Fibroblast of skin of left quadriceps (primary cell): Measurements from ENCODE around the gene ZNF605.
"Not testable (repeated sequence)": the region's sequence is repeated elsewhere in the genome, so short reads cannot be mapped to it uniquely, and the experiment has no call there.

Experiments used
- DNase-seq, 2 experiments: peaks; one replicate each; pipeline ENCODE4 v3.0.0-alpha.2; 2013; ENCODE audit warnings: low read depth in 2 of 2

Gene ZNF605

DNA sequence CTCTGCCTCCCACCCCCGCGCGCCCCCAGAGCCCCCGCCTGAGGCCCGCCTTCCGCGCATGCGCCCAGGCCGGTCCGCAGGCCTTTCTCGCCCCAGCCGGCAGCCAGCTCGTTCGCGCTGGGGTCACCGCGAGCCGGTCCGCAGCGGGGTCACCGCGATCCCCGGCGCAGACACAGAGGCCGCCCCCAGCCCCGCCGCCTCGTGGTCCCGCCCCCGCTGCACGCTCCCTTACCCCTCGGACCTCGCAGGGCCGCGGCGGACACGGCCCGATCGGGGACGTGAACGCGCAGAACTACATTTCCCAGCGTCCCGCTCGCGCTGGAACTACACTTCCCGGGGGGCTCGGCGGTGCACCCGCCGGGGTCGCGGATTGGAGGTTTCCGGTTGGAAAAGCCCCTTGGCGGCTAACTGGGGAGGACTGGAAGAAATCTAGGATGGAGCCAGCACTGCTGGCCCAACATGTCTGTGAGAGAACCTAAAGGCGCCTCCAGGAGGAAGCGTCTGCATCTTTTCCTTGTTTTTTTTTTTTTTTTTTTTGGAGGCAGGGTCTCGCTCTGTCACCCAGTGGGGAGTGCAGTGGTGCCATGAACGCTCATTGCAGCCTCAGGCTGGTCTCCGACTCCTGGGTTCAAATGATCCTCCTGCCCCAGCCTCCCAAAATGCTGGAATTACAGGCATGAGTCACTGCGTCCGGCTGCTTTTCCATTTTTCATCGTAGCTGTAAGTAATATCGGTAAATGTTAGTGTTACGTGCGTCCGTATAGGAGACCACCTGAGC, at the start of gene ZNF605:
Gene ZNF605 (minus strand): TSS at position 296 of the 778 bp plus-strand sequence. CDS start 10,671 bp downstream, outside the sequence.
- DNase-seq = peak; percentile 78

DNA sequence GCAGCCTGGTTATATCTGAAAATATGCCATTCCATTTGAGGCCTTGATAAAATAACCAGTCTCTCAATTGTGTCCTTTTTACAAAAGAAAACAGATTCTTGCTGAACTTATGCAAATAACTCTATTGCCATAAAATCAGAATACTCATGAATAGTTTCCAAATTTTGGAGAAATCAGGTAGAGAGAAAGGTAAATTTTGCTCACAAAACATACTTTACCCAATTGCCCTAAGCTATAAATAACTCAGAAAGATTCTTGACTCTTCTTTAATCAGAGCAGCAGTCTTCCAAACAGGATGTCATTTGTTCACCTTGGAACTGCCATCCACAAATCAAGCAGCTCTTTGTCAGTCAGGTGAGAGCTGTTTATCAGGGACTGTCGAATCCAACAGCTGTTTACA, 42.6 kb upstream of the ZNF605 start:
- no peak for DNase-seq

DNA sequence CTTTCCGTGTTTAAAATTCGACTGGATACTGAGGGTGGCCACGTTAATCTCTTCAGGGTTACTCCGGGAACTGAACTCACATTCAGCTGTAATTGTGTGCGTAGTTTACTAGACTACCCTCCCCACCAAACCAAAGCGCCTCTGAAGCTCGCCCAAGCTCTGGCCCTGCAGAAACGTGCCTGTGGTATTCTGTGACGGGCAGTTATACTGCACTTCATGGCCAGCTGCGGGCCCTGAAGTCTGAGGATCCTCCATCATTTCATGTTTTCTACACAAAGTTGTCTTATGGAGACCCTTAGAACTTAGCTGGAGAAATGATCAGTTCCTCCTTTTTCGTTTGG, 30.7 kb upstream of the ZNF605 start:
- no peak for DNase-seq

DNA sequence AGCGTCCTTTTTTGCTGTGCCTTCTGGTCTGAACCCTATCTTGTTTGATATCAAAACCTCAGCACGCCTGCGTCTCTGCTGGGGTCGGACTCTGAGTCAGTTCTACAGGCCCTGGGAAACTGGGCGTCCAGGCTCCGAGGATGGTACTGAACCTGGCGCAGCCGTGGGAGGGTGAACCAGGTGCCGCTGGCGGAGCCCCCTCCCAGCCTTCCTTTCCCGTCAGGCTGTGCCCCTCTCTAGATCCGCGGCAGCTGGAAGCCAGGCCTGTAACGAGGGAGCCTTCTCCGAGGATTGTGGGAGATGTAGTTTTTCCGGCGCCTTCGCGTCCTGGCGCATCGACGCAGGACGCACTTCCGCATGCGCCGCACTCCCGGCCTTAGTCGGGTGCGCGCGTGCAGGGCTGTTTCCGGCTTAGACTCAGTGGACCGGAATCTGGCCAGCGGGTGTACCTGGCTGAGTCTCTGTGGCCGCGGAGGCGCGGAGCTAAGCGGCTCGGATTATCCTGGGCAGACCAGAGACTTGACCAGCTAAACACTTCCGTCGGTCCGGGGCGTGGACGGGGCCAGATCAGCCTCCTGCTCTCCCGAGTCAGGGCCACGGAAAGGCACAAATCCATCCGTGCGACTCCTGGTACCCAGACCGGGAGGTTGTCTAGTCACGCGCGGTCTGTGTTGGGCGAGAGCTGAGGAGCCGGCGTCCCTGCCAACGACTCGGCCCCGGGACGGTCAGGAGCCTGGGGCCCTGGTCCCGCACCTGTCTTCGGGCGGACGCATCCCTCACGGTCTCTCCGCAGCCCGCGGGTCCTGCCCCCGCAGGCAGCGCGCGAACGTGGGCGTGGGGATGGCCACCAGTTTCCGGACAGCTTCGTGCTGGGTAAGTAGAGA, 30.1 kb upstream of the ZNF605 start, which contains the start of gene ZNF26:
Gene ZNF26 (plus strand): TSS at position 367 of the 884 bp plus-strand sequence. CDS start 474 bp downstream, at position 841.
- DNase-seq = peak; percentile 80 to 83

DNA sequence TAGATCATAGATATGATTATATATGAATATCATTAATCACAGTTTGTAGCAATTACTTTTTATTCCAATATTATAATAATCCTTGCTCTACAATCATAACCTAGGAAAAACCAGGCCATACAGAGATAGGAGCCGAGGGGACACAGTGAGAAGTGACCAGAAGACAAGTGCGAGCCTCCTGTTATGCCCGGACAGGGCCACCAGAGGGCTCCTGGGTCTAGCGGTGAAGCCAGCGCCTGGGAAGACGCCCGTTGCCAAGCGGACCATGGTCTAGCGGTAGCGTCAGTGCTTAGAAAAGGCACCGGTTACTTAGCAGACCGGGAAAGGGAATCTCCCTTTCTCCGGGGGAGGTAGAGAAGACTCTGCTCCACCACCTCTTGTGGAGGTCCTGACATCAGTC, 20.8 kb upstream of the ZNF605 start:
- not testable (repeated sequence) for DNase-seq

DNA sequence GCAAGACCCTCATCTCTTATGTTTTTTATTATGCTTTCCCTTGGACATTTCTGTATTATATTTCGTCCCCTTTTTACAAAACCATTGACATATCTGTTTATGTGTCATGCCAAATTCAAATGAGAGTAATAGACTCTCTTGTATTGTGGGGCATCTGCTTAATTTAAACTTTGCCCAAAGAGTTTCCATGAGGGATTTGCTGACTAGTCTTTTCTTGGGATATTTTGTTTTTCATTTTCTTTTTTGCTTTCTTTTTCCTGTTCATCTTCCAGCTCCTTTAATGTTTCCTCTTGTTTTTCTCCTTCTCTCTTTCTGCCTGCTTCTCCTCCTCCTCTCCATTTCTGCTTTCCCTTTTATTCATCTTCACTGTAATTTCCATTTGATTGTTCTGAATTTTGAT, 16.3 kb upstream of the ZNF605 start:
- DNase-seq = no peak

DNA sequence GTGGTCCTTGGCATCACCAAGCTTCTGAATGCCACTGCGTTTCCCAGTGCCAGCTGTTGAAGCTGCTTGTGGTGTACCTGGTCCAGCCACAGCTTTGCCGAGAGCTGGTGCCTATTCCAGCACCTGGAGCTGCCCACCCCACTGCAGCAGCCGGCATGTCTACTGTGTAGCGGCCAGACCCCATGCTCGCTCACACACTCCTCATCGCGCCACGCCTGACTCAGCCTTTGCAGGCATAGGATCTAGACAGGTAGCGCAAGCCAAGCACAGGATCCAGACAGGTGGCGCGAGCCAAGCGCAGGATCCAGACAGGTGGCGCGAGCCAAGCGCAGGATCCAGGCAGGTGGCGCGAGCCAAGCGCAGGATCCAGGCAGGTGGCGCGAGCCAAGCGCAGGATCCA, 11.6 kb upstream of the ZNF605 start:
- no peak for DNase-seq

DNA sequence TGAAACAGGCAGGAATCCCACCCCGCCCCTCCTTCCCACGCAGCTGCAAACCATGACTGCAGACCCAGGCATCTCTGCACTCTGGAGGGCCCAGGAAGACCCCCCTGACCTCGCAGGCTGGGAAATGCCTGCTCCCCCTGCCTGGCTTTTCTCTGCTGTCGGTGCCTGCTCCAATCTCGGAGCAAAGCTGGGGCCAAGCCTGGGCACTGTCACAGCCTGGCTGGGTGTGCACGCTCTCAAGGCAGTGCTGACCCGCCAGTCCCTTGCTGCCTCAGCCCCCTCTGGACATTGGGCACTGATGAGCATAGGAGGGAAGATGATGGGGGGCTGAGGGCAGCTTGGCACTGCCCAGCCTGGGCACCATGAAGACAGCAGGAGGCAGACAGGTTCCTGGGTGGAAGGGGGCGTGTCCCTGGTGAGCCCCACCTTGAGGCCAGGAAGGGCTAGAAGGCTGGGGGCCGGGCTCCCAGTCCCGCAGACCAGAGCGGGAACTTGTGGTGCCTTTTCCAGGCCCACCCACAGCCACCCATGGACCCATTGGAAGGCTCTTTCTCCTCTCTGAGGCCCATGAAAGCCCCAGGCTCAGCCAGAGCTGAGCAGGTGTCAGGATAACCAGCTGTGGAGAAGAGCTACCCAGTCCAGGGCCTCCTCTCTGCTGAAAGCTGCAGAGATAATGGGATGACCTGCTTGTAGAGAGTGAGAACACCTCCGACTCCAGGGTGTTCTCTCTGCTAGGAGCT, 10.7 kb upstream of the ZNF605 start:
- no peak for DNase-seq

DNA sequence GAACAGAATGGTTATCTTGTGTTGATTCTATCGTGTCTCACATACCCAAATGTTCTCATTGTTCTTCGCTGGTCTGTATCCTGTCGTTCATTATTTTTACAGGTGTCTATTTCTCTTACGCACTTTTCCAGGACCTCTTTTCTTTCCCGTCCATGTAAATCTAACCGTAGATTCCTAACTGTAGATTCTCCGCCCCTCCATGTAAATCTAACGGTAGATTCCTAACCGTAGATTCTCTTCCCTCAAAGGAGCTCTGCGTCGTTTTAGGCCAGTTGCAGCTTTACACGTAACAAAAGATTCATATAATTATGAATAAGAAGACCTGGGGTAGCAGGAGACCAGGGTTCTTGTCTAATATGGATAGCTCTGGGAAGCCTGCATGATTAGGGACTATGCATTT, 9.7 kb upstream of the ZNF605 start:
- DNase-seq = no peak

DNA sequence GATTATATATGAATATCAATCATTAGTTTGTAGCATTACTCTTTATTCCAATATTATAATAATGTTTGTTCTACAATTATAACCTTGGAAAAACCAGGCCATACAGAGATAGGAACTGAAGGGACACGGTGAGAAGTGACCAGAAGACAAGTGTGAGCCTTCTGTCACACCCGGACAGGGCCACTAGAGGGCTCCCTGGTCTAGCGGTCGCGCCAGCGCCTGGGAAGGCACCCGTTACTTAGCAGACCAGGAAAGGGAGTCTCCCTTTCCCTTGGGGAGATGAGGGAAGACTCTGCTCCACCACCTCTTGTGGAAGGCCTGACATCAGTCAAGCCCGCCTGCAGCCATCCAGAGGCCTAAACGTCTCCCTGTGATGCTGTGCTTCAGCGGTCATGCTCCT, 7.8 kb upstream of the ZNF605 start:
- DNase-seq = not testable (repeated sequence)

DNA sequence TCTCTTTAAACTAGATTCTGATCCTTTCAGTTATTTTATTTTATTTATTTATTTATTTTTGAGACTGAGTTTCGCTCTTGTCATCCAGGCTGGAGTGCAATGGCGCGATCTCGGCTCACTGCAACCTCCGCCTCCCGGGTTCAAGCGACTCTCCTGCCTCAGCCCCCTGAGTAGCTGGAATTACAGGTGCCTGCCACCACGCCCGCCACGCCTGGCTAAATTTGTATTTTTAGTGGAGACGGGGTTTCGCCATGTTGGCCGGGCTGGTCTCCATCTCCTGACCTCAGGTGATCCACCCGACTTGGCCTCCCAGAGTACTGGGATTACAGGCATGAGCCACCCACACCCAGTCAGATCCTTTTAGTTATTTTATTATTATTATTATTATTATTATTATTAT, 5.7 kb upstream of the ZNF605 start:
- not testable (repeated sequence) for DNase-seq

DNA sequence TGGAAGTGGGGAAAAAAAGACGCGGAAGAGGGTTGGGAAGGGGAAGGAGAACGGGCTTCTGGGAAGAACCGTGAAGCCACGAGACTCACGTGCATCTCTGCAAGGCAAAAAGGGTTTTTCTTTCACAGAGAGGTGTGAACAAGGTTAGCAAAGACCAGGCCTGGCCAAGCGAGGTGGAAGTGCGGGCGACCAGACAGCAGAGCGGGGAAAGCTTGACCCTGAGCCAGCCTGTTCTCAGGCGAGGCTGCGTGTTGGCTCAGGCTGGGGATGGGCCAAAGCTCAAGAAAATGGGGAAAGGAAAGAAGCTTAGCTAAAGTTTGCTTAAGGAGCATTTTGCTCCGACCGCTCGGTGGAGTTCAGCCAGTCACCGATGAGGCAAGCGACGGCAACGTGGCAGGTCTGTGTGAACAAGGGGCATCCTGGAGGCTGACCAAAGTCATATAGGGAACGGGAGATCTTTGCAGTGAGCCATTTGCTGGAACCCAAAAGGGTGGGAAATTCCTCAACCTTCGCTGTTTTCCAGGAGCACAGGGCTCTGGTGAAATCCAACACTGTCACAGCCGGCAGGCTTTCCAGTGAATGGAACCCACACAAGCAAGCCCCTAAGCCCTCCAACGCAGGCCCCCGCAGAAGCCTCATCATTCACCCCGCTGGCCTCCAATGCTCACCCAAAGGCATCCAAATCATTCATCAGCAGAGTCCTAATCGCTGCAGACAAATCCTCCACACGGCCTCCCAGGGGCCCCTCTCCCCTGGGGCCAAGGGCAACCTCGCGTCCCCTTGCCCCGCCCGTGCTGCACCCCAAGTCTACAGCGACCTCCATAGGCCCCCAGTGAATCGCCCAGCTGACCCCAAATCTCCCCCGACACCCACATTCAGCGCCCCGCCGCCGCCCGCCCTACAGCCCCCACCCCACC, 754 bp downstream of the ZNF605 start:
- peak; percentile 29 to 33 for DNase-seq

DNA sequence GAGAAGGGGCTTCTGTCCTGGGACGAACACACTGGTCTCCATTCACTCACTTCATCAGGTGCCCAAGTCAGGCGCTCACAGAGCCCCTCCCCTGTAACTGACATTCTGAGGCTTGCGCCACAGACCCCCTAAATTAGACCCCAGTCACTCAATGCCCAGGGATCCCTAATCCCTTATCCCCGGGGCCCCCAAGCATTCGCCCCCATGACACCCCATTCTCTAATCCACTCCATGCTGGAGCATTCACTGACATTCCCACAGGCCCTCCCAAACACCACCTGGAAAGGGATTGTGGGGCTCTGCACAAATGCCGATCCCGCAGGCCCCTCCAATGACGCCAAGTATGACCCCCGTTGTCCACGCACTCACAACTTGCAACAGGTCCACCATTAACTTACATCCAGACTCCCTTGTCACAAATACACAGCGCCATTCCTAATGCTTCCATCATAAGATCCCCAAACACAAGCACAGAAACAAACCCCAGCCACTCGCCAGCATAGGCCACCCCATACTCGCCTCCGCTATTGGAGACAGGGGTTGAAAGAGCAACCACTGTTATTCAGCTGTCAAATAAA, 1.5 kb downstream of the ZNF605 start:
- DNase-seq = no peak

DNA sequence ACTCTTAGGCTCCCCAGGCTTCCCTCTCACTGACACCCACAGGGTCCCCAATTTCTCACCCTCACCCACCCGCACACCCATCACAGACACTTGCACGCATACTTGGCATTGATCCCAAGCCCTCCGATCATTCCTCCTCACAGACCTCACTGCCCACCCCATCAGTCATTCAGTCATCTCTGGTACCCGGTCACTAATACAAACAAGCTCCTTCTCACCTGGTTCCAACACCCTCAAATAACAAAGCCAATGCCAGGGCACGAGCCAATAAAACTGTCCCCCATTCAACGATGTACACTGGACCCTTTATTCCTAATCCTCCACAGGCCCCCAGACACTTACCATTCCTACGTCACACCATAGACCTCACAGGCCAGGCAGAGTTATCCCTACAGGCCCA, 2.3 kb downstream of the ZNF605 start:
- no peak for DNase-seq

DNA sequence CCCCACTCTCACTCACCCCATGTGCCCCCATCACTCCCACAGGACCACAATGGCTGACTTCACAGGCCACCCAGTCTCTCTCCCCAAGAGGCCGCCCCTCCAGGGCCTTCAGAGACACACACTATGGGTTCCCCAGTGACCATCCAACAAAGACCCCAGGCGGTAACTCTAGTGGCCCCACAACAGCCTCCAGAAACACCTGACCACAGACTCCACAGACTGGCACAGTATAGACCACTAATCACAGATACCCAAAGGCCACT, 3.0 kb downstream of the ZNF605 start:
- DNase-seq = no peak

DNA sequence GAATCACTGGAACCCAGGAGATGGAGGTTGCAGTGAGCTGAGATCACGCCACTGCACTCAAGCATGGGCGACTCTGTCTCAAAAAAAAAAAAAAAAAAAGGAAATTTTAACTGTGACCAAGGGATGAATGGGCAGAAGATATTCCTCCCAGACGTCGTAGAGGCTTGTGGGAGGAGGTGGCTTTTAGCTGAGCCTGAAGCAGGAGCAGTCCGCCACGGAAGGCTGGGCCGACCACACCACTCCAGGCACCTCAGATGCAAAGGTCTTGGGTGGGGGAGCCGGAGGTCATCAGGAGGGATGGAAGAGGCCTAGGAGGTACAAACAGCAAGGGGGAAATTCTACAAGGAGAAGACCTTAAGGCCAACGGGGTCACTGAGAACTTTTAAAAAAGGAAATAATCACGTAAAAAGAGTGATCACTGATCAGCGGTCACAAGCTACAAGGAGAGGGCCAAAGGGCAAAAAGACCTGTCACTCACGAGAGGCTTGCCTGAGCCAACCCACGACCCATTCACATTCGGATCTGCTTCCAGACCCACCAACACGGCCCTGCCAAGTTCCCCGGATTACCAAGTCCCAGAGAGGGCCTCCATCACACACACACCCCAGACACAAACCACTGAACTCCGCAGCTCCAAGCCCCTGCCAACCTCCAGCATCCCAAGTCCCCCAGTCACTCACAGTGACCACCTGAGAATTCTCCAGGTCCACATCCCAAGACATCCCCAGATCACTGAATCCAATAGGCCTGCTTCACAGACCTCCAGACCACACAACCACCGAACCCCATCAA, 3.5 kb downstream of the ZNF605 start:
- no peak for DNase-seq

DNA sequence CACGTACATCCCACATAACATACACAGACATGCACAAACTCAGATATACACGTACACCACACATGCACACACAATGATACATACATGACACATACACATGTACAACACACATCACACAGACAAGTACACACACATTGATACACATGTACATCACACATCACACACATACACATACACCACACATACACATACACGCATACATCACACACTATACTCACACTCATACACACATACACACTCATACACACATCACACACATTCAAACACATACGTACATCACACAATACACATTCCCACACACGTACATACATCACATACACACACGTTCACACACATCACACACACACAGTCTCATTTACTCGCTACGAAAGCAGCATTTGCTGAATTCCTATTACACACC, 4.5 kb downstream of the ZNF605 start:
- no peak for DNase-seq

DNA sequence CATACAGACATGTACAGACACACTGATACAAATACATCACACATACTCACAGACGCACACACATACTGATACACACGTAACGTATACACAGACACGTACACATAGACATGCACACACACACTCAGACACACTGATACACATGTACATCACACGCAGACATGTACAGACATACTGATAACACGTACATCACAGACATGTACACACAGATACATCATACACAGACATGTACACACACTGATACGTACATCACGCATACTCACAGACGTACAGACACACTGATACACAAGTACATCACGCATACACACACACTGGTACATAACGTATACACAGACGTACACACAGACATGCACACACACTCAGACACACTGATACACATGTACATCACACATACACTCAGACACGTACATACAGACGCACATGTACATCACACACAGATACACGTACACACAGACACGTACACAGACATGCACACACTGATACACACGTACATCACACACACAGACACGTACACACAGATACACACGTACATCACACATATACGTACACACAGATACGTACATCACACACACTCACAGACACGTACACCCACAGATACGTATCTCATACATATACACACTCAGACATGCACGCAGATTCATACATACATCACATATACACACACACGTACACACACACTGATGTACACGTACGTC, 5.1 kb downstream of the ZNF605 start:
- DNase-seq = no peak
